ENCODE results near the gene PITHD1. TPM values are rescaled to one million over a fixed set of nuclear protein-coding genes. Genes with fewer than 3 reads are reported as not detected.
A peak's percentile ranks its signal among the peaks of the same experiment; 100 is the strongest.

Gene PITHD1
- total and polyA plus RNA-seq, 8 donors: 18.1 to 62.0 (median 41.3) TPM

- Histone ChIP-seq H3K4me1 (peaks cover 69 to 86% (median 80%) of the 10 kb centered on the region in 4 donors), H3K27ac (peak overlapping the region; percentile 91 to 98 (median 96)), H3K27me3 (no peaks in the 10 kb centered on the region), H3K36me3 (peaks cover 28 to 59% (median 55%) of the 10 kb centered on the region in 4 donors), H3K4me3 (peak overlapping the region in 3 of 4 donors; percentile 72 to 88 (median 85)), H3K9me3 (no peaks in the 10 kb centered on the region)
- intact Hi-C loops (cut with DNase I; ENCODE audit: low total_unique reads): no loop called here
- TF ChIP-seq EP300 (IDR thresholded peaks at IDR 0.05): no peak
- no peak for TF ChIP-seq CTCF (IDR thresholded peaks at IDR 0.05)
- TF ChIP-seq POLR2A (IDR thresholded peaks at IDR 0.05): no peak
- no peak for TF ChIP-seq POLR2AphosphoS5 (IDR thresholded peaks at IDR 0.05)
- peak in 1 of 2 donors; percentile 54 for DNase-seq
- 42 to 60% (median 51%) methylated on average over 18 to 20 of the region's 20 CpGs for WGBS, 5 donors
Measured at GRCh38 chr1:23797478-23798448, 19.5 kb downstream of the PITHD1 start.

- peaks cover 25 to 59% (median 53%) of the 10 kb centered on the region in 4 donors for H3K36me3 ChIP-seq
- DNase-seq: peak; percentile 24 to 83
- intact Hi-C loops (cut with DNase I; ENCODE audit: low total_unique reads): no loop called here
- H3K4me3 ChIP-seq: peak overlapping the region; percentile 72 to 88 (median 84)
- H3K27me3 ChIP-seq: no peaks in the 10 kb centered on the region
- no peaks in the 10 kb centered on the region for H3K9me3 ChIP-seq
- 25 to 70% (median 60%) methylated on average over 9 to 12 of the region's 12 CpGs for WGBS, 5 donors
- TF ChIP-seq EP300 (IDR thresholded peaks at IDR 0.05): no peak
- TF ChIP-seq POLR2A (IDR thresholded peaks at IDR 0.05): no peak
- TF ChIP-seq POLR2AphosphoS5 (IDR thresholded peaks at IDR 0.05): no peak
- no peak for TF ChIP-seq CTCF (IDR thresholded peaks at IDR 0.05)
- peaks cover 61 to 77% (median 70%) of the 10 kb centered on the region in 4 donors for H3K4me1 ChIP-seq
- peak overlapping the region; percentile 91 to 98 (median 96) for H3K27ac ChIP-seq
Measured at GRCh38 chr1:23798662-23799142, 20.5 kb downstream of the PITHD1 start.

GRCh38 chr1:23799255-23799569 is 21.0 kb downstream of the PITHD1 start:
- Histone ChIP-seq H3K27me3 (no peaks in the 10 kb centered on the region), H3K4me1 (peaks cover 56 to 72% (median 65%) of the 10 kb centered on the region in 4 donors), H3K9me3 (no peaks in the 10 kb centered on the region), H3K4me3 (peak overlapping the region; percentile 72 to 88 (median 84)), H3K36me3 (peaks cover 20 to 59% (median 50%) of the 10 kb centered on the region in 4 donors), H3K27ac (peak overlapping the region; percentile 91 to 98 (median 96))
- no peak for DNase-seq
- intact Hi-C loops (cut with DNase I; ENCODE audit: low total_unique reads): no loop called here
- WGBS, 5 donors: 27 to 54% (median 43%) methylated on average over 7 of the region's 7 CpGs
- peak in 1 of 4 donors; percentile 26 for TF ChIP-seq POLR2A (IDR thresholded peaks at IDR 0.05)
- no peak for TF ChIP-seq EP300 (IDR thresholded peaks at IDR 0.05)
- TF ChIP-seq CTCF (IDR thresholded peaks at IDR 0.05): no peak
- no peak for TF ChIP-seq POLR2AphosphoS5 (IDR thresholded peaks at IDR 0.05)

GRCh38 chr1:23799570-23800399 is 21.6 kb downstream of the PITHD1 start:
- DNase-seq: peak; percentile 93 to 95
- Histone ChIP-seq H3K27ac (peak overlapping the region; percentile 91 to 98 (median 96)), H3K4me3 (peak overlapping the region; percentile 72 to 88 (median 84)), H3K4me1 (peaks cover 50 to 66% (median 59%) of the 10 kb centered on the region in 4 donors), H3K9me3 (no peaks in the 10 kb centered on the region), H3K36me3 (peaks cover 14 to 58% (median 46%) of the 10 kb centered on the region in 4 donors), H3K27me3 (no peaks in the 10 kb centered on the region)
- intact Hi-C loops (cut with DNase I; ENCODE audit: low total_unique reads): no loop called here
- 1 to 5% (median 2%) methylated on average over 16 to 48 of the region's 48 CpGs for WGBS, 5 donors
- TF ChIP-seq EP300 (IDR thresholded peaks at IDR 0.05): no peak
- TF ChIP-seq POLR2A (IDR thresholded peaks at IDR 0.05): peak in 2 of 4 donors; percentile 37 to 53
- no peak for TF ChIP-seq CTCF (IDR thresholded peaks at IDR 0.05)
- TF ChIP-seq POLR2AphosphoS5 (IDR thresholded peaks at IDR 0.05): peak; percentile 54 to 96 (median 92)

All from stomach (tissue), 9 donors.